GM12872 (cell line): ENCODE data around the gene MTARC1.

Experiments
- TF ChIP-seq, protein P1 (sequence below): IDR thresholded peaks from 3 replicates; pipeline ENCODE4 v1.5.1; 2011; ENCODE audit warnings: low read depth, mild to moderate bottlenecking, low read length, moderate library complexity; ENCODE audit not compliant: insufficient read depth

MTARC1 gene

DNA sequence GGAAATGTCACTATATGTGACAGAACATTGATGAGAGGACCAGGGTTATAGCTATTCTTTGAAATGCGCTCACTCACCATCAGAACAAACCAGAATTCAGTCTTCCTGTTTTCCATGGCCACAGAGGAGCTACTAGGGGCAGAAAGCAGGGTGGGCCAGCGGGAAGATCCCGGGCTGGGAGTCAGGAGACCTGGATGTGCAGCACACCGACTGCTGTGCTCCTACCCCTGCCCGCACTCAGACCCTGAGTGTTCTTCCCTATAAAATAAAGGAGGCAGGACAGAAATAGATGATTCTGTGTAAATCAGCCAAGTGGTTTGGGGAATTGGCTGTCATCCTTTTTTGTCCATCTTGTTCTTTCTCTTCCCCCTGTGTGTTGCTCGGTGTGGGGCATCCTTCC lies 21.0 kb downstream of the MTARC1 start:
- TF ChIP-seq, protein P1, sequence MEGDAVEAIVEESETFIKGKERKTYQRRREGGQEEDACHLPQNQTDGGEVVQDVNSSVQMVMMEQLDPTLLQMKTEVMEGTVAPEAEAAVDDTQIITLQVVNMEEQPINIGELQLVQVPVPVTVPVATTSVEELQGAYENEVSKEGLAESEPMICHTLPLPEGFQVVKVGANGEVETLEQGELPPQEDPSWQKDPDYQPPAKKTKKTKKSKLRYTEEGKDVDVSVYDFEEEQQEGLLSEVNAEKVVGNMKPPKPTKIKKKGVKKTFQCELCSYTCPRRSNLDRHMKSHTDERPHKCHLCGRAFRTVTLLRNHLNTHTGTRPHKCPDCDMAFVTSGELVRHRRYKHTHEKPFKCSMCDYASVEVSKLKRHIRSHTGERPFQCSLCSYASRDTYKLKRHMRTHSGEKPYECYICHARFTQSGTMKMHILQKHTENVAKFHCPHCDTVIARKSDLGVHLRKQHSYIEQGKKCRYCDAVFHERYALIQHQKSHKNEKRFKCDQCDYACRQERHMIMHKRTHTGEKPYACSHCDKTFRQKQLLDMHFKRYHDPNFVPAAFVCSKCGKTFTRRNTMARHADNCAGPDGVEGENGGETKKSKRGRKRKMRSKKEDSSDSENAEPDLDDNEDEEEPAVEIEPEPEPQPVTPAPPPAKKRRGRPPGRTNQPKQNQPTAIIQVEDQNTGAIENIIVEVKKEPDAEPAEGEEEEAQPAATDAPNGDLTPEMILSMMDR: no peak

DNA sequence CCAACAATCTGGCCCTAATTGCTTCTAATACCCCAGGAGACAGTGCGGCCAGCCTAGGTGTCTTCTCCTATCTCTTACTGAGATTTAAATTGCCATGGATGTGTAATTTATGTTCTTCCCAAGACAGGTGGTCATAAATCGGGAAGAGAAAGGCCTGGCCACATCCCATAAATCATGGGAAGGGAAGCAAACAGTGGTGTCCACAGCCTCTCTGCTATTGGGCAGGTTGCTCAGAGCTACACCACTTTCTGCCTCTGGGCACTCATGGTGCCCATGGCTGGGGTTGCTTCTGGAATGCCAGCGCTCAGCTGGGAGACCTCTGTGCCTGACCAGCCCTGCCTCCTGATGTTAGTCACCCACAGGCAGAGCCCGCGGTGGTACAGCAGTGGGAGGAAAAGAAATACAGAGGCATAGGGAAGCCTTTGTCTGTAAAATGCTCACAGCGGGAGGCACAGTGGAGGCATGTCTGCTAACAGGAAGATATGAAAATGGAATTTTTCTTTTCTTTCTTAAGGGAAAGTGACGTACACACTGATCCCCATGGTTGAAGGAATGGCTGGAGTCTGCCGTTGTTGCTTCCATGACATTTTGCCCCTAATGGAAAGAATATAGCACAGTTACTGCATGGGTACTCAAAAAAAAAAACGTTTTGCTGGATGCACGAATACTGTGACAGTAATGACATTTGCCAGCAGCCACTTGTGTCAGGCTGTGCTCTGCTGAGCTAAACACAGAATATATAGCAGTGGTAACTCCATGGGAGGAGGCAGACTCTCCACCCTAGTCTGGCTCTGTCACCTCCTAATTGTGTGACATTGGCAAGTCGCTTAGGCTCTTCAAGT lies 21.9 kb downstream of the MTARC1 start:
- TF ChIP-seq, protein P1: no peak

DNA sequence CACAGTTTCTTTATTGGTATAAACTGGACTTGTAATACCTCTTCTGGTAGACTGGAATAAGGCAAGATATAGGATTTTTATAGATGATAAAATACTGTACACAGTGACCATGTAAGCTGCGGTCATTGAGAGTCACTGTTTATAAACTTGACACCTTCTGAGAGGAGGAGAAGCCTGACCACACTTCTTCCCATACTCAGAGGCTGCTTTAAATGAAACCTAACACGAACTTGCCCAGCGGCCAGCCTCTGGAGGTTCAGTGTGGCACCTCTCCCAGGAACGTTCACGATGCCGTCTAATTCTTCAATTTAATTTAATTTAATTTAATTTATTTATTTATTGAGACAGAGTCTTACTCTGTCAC lies 22.5 kb downstream of the MTARC1 start:
- TF ChIP-seq, protein P1: no peak

DNA sequence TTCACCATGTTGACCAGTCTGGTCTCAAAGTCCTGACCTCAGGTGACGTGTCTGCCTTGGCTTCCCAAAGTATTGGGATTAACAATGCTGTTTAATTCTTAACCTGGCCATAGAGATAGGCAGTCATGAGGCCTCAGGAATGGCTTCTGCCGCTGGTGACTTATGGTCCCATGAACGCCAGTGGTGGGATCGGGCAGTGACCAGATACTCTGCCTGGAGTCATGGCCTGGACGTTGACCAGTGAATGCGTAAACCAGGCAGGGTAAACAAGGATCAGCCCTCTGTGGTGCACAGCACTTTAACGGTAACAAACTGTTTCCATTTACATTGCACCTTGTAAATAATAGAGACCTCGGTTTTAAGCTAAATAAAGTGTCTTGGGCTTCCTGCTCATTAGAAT lies 23.0 kb downstream of the MTARC1 start:
- TF ChIP-seq, protein P1: no peak

DNA sequence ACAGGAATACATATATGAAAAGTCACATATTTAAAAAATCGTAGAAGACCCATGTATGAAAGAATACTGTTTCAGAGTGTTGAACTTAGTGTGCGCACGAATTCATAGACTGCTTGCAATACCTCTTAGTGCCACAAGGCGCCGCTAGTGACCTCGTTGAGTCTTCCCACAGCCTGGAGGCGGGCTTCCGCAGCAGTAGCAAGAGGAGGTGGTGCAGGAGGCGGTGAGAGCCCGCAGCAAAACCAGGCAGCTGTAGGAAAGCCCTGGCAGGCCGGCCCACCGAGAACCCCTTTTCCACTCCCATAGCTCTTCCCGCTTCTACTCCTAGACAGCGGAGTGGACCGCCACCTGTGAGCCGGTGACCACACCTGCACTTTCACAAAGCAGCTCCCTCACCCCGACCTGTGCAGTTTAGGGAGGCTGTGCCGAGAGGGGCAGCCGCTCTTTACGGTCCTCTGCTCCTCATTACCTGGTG lies 23.5 kb downstream of the MTARC1 start:
- TF ChIP-seq, protein P1: peak; percentile 95

DNA sequence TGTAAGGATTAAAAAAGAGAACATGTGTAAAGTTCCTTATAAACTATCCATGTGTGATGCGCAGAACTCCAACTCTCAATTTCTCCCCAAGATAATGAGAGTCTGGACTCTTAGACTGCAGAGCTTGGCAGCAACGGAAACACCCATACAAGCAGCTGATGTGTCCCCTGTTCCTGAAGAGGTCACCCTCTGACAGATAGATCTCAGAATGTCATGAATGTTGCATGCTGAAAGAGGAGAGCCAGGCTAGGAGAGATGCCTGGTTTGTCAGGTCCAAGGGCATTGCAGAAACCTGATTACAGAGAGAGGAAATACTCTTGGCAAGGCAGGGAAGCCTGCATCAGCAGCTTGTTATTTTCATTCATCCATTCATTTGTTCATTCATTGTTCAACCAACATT lies 24.2 kb downstream of the MTARC1 start:
- TF ChIP-seq, protein P1: no peak

DNA sequence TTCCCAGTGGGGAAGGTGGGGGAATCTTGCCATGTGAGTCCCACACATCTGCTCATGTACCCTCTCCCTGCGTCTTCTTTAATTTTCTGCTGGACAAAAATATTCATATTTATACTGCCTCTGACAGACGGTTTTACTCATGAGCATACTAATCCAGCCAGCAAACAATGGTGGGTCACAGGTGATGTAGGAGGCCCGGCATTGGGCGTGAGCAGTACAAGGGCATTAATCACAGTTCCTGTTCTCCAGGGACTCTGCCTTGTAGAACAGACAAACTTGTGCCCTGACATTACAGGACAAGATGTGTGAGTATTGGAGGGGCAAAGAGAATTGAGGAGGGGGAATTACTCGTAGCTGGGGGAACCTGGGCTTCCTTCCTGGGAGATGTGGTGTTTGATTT lies 25.0 kb downstream of the MTARC1 start:
- TF ChIP-seq, protein P1: no peak

DNA sequence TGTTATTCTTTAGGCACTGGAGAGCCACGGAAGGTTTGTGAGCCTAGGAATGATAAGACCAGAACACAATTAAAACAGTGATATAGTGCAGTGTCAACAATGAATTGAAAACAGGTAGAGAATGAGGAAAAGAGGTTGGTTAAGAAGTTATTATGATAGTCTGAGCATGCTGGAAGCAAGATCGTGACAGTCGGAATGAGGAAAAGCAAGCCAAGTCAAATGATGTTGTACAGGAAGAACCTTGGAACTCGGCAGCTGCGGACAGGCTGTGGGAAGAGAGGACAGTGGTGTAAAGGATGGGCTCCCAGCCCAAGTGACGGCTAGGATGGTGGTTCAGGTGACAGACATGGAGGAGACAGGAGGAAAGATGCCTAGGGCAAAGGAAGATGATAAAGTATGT lies 25.6 kb downstream of the MTARC1 start:
- TF ChIP-seq, protein P1: no peak
